GM12878 (cell line): Measurements from ENCODE around the gene KLHDC8A. TPM values are rescaled to one million over a fixed set of nuclear protein-coding genes. Genes with fewer than 3 reads are reported as not detected.

ENCODE experiments used
- BCL11A ChIP-seq: IDR thresholded peaks from 2 replicates; pipeline ENCODE4 v1.6.1; 2011; ENCODE audit warnings: low read depth, low read length
- ESRRA ChIP-seq: IDR thresholded peaks from 2 replicates; pipeline ENCODE4 v1.6.1; 2012; ENCODE audit warnings: mild to moderate bottlenecking, low read length, improper control_type of control experiment
- GABPA ChIP-seq: IDR thresholded peaks from 2 replicates; pipeline ENCODE4 v1.6.1; 2014; ENCODE audit warnings: antibody characterized with exemption, low read depth, mild to moderate bottlenecking, inconsistent platforms
- MEF2A ChIP-seq: IDR thresholded peaks from 2 replicates; pipeline ENCODE4 v1.6.1; 2011; ENCODE audit warnings: low read depth, mild to moderate bottlenecking, low read length, moderate library complexity; ENCODE audit not compliant: insufficient read depth
- NKRF ChIP-seq: fragments of 450-650 bp; conservative IDR thresholded peaks from 2 replicates; pipeline ENCODE4 v1.6.1; 2017; ENCODE audit warnings: mild to moderate bottlenecking, moderate library complexity
- PRDM15 ChIP-seq: fragments of 450-650 bp; formaldehyde crosslinking; IDR thresholded peaks from 2 replicates; pipeline ENCODE4 v1.4.0; 2020; ENCODE audit warnings: mild to moderate bottlenecking, moderate library complexity
- SIN3A ChIP-seq: IDR thresholded peaks from 2 replicates; pipeline ENCODE4 v1.6.1; 2012; ENCODE audit warnings: low read depth, low read length, improper control_type of control experiment
- polyA plus RNA-seq, 11 experiments: library from polyadenylated mRNA; depleted of rRNA in 4 of 11; unstranded in 6 of 11; stranded (reverse) in 5 of 11; fragments of >200 nt; fragmentation: Nextera tagmentation in 4 of 11; fragmentation: Illumina TruSeq in 1 of 11; extraction: Ambion mirVana in 4 of 11; extraction: Trizol in 1 of 11; gene quantifications; 1 replicate in 1 of 11; 2 replicates in 10 of 11; pipeline versions ENCODE4 v1.2.1 to v1.2.3, GENCODE V29; 2011 to 2016; ENCODE audit warnings: inconsistent platforms in 2 of 11, missing spikeins in 2 of 11, low read depth in 1 of 11
- total RNA-seq, 4 experiments: library from RNA; depleted of rRNA in 3 of 4; stranded (reverse); fragments of >200 nt in 3 of 4; fragmentation: Illumina TruSeq in 1 of 4; extraction: Trizol in 1 of 4; gene quantifications; 2 replicates each; pipeline versions ENCODE4 v1.2.1 to v1.2.3, GENCODE V29; 2013 to 2021

Gene KLHDC8A
- total and polyA plus RNA-seq, 10 of the 15 experiments (the other 5 are each of a cell fraction or from before 2014, with no cell fraction given) = not detected

GRCh38 chr1:205371871-205372660, 15.3 kb upstream of the KLHDC8A start (continued):
- TF ChIP-seq NKRF = no peak
- no peak for TF ChIP-seq PRDM15 (CRISPR knock-in tag)
- TF ChIP-seq MEF2A = no peak
- no peak for TF ChIP-seq GABPA
- no peak for TF ChIP-seq SIN3A
- no peak for TF ChIP-seq ESRRA
- TF ChIP-seq BCL11A = no peak
- TF ChIP-seq, all 136 proteins: peak for 0
